CD4-positive, alpha-beta T cell treated with Interleukin-6 at 100 ng/mL for 8 hours (primary cell): ENCODE results near the gene TCF20.

Source experiments
- DNase-seq: peaks from one replicate; pipeline ENCODE4 v3.0.0-alpha.2; 2020; ENCODE audit warnings: mixed read lengths, low spot score

The TCF20 gene

GRCh38 chr22:42300259-42301076 is 30.0 kb upstream of the TCF20 start:
- peak; percentile 57 for DNase-seq

DNA sequence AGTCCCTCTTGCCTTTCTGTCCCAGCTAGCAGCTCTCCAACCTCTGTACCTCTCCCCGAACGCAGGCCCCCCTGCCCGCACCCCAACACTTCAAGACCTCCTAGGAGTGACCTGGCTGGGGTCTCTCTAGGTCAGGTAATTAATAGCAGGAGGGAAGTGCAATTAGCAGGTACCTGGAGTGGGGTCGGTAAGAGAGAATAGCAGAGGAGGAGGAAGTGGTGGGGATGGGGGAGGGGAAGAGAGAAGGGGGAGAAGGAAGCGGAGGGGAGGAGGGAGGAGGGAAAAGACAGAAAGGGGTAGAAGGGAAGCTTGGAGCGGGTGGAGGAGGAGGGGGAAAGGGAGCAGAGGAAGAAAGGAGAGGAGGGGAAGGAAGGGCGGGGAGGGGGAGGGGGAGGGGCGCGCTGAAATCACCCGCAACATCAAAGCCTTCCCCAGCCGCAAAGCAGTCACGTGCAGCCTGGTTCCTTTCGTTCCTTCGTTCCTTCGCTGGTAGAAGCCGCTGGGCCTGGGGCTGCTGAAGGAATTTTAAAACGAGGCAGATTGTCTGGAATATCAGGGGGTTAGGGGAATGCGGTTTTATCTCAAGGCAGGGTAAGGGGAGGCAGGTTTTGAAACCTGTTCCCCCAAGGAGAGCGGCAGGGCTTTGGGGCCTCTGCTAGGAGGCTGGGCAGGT is 29.3 kb upstream of the TCF20 start:
- DNase-seq, result peak; percentile 72

GRCh38 chr22:42298746-42299145 is 28.3 kb upstream of the TCF20 start:
- DNase-seq, result no peak

DNA sequence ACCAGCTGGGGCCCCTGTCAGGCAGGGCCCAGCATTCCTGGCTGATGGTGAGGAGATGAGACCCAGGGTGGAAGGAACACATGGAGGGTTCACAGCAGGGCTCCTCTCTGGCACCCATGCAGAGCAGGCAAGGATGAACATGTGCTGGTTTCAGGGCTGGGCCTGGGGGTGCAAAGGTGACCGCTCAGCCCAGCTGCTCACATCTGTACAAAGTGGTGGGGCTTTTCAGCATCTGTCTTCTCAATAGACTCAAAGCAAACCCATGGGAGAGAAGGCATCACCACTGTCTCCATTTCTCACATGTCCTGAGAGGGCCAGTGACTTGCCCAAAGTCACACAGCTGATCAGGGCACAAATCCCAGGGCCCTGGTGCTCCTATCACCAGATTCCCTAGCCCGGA is 27.3 kb upstream of the TCF20 start:
- DNase-seq, result no peak

DNA sequence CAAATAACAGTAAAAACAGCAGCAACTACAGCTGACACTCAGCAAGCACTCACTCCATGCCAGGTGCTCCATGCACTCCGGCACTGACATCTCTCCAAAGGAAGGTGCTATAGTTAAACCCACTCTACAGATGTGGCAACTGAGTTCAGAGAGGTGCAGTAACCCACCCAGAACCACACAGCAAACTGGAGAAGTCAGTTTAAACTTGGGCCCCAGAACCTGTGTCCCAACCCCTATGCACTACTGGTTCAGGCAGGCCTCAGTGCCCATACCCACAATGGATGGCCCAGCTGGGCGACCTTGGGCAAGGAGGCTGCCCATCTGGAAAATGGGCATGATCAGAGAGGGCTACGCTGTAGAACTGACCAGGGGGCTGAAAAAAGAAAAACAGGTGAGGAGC is 26.4 kb upstream of the TCF20 start:
- no peak for DNase-seq

- DNase-seq, result no peak
These were observed 26.0 kb upstream of the TCF20 start for GRCh38 chr22:42296381-42296853.

GRCh38 chr22:42294034-42294985 is 23.9 kb upstream of the TCF20 start:
- peak; percentile 49 for DNase-seq

DNA sequence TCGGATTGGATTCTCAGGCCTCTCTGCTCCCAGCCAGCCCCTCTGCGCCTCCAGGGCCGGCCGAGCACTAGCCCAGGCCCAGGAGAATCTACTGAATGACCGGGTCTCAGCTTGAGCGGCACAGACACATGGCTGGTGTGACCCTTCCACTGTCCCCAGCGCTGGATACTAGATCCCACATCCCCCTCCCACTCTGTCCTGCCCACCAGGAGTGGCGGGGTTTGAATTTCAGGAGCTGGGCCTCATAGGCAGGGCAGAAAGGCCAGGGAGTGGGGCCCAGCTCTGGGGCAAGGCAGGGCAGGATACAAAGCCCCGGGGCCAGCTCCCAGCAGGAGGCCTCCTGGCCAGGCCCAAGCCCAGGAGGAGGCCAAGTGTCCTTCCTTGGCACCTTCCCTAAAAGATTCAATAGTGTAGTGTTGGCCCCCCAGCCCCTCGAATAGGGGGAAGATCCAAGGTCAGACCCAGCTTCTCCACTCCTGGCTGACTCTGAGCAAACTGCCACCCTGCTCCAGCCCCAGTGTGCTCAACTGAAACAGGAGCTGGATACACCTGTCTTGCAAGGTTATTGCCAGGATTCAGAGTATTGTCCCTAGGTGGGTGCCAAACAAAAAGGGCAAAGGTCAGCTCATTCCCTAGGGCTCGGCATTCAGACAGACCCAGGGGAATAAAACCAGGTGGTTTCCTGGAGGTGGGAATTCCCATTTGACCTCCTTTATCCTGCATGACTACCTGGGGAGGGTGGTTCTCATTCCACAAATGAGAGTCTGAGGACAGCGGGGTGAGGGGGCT is 22.5 kb upstream of the TCF20 start:
- no peak for DNase-seq

- DNase-seq, result no peak
These were observed 20.8 kb upstream of the TCF20 start for GRCh38 chr22:42291287-42291686.

GRCh38 chr22:42289671-42290541 is 19.5 kb upstream of the TCF20 start:
- no peak for DNase-seq

DNA sequence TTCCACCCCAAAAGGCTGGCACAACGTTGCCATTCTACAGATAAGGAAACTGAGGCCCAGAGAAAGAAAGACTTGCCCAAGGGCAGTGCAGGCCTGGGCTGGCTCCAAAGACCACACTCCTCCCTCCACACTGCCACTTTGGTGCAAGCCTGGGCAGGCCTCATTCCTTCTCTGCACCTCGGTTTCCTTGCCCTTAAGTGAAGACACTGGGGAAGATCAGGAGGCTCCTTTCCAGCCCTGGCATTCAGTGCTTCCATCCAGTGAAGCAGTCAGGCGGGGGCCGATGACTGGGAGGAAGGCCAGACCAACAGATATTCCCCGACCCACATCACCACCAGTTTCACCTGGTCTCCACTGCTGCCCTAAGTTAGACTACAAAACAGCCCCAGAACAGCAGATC is 18.3 kb upstream of the TCF20 start:
- no peak for DNase-seq

DNA sequence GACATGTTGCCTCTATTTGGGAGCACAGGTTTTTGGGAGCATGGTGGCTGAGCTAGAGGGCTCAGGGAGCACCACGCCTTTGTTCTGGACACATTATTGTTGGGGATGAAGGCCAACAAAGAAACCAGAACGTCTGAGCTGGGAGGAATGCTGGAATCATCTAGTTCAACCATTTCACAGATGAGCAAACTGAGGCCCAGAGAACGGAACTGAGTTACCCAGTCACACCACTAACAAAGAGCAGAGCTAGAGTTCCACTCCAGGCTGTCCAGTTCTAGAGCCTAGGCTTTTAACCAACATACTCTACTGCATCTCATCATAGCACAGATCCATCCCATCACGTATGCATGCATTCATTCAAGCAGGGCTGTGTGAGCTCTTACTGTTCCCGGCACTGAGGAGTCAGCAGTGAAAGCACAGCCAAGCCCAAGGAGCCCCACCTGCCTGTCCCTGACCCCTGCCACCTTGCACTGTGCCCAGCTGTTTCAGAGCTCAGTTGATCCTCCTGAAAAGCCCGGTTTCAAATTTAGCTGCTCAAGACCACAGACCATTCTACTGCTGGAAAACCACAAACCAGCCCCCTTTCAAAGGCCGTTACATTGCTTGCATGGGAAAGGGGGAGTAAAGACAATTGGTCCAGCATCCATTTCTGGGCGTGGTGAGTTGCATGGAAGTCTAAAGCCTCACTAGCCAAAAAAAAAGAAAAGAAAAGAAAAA is 16.9 kb upstream of the TCF20 start:
- DNase-seq, result no peak

DNA sequence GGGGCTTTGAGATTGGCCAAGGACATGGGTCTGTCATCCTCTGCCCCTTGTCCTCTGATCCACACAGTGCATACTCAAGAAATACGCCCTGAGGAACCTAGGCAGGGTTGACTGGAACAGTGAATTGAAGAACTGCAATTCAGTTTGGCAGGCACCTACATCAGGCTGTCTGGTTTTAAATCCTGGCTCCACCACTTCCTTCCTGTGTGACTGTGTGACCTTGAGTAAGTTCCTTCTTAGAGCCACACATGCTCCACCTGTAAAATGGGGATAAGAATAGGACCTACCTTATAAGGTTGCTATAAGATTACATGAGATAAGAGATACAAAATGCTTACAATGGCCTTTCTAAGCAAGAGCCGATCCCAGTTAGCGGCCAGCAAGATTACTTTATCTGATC is 15.8 kb upstream of the TCF20 start:
- DNase-seq, result peak; percentile 63

- DNase-seq, result no peak
These were observed 15.2 kb upstream of the TCF20 start for GRCh38 chr22:42285604-42286003.

GRCh38 chr22:42284643-42285181 is 14.3 kb upstream of the TCF20 start:
- no peak for DNase-seq

DNA sequence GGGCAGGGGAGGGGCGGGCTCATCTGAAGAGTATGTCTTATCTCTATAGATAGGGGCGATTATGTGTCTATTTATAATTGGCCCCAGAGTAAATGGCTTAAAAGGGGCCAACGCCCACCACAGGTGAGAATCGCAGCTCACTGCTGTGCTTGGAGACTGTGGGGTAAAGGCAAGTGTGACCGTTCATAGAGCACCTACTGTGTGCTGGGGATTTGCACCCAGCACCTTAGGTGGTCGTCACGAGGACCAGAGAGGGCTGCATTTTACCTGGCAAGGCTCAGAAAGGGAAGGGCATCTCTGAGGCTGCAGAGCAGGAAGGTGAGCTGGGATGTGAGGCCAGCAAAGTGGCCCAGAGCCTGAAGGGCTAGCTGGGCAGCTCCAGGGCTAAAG is 13.7 kb upstream of the TCF20 start:
- DNase-seq, result no peak

- DNase-seq, result no peak
These were observed 13.1 kb upstream of the TCF20 start for GRCh38 chr22:42283278-42284201.

DNA sequence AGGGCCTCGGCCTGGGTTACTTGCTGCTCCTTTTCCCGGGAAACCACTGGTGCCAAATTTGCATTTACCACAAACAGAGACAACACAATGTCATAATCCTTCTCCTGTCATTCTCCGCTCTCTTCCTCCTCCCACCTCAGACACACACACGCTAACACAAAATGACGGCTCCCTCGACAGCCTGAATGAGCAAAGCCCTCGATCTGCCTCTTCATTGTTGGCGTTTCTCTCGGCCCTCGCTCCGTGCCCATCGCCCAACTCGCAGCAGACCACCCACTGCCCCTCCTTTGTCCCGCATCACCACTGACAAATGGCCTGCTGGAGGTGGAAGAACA is 12.5 kb upstream of the TCF20 start:
- DNase-seq, result no peak
